ENCODE data around the gene GOLPH3L.
"Not testable (repeated sequence)": the region's sequence is repeated elsewhere in the genome, so short reads cannot be mapped to it uniquely, and the experiment has no call there.

GOLPH3L gene

DNA sequence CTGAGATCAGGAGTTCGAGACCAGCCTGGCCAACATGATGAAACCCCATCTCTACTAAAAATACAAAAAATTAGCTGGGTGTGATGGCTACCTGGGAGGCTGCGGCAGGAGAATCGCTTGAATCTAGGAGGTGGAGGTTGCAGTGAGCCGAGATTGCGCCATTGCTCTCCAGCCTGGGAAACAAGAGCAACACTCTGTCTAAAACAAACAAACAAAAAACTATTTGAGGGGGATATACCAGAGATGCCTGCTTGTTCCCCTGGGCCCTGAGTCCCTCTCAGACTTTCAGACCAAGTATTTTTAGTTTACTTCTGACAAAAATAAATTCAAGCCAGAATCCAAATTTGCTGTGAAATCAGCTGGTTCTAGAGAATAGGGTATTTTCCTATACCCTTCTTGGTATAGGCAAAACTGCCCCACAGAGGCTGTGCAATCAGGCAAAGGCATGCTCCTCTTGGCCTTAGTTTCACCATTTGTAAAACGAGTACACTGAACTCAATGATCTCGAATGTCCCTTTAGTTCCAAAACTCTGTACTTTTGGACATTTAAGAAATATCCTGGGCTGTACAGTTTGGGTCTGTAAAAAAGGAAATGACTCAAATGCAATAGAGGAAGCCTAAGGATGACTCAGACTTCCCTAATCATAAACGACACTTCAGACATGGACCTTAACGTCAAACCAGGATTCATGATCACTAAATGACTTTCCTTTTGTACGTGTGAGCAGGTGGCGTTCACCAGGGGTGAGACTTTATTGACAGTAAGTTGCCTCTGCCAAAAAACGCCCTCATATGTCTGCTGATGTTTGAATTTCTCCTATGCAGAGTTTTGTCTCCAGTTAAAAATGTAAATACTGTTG lies 83.7 kb downstream of the GOLPH3L start:
- DNase-seq, result peak in 2 of 3 experiments; percentile 24 to 60

GRCh38 chr1:150612014-150612345 lies 85.0 kb downstream of the GOLPH3L start:
- no peak for DNase-seq

DNA sequence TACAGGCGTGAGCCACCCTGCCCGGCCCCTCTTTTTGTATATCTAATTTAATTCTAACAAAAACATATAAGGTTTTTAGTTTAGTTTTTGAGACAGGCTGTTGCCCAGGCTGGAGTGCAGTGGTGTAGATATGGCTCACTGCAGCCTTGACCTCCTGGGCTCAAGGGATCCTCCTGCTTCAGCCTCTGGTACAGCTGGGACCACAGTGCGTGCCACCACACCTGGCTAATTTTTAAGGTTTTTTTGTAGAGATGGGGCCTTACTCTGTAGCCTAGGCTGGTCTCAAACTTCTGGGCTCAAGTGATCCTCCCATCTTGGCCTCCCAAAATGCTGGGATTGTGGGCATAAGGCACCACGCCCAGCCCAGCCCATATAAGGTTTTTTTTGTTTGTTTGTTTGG lies 86.4 kb downstream of the GOLPH3L start:
- DNase-seq, result no peak

DNA sequence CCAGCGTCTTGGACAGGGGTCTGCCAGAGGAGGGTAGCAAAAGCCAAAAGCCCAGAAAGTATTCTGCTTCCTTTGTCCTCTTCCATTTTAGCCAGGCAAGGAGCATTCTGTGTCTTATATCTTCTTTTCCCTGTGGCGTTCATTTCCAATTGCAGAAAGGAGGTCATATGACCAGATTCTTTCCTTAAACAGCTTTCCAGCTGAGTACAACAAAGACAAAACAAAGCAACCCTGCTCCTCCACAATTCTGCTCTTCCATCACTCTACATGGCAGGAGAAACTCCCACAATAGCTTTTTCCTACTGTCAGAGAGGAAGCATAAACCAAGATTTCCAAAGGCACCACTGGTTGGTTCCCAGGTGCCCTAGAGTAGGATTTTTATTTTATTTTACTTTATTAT lies 87.2 kb downstream of the GOLPH3L start:
- DNase-seq, result no peak

GRCh38 chr1:150606463-150607142 lies 90.4 kb downstream of the GOLPH3L start:
- no peak for DNase-seq

DNA sequence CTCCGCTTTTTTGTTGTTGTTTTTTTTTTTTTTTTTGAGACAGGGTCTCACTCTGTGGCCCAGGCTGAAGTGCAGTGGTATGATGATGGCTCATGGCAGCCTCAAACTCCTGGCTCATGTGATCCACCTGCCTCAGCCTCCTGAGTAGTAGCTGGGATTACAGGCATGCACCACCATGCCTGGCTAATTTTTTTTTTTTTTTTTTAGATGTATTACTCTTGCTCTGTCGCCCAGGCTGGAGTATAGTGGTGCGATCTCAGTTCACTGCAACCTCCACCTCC lies 91.6 kb downstream of the GOLPH3L start:
- DNase-seq, result not testable (repeated sequence)

- DNase-seq, result no peak
These were observed 92.7 kb downstream of the GOLPH3L start for GRCh38 chr1:150604226-150604588.

GRCh38 chr1:150603711-150604110 lies 93.2 kb downstream of the GOLPH3L start:
- no peak for DNase-seq

GRCh38 chr1:150602372-150602771 lies 94.6 kb downstream of the GOLPH3L start:
- DNase-seq, result not testable (repeated sequence)

- DNase-seq, result no peak
These were observed 95.4 kb downstream of the GOLPH3L start for GRCh38 chr1:150601540-150601939.

GRCh38 chr1:150598346-150598745 lies 98.6 kb downstream of the GOLPH3L start:
- not testable (repeated sequence) for DNase-seq

DNA sequence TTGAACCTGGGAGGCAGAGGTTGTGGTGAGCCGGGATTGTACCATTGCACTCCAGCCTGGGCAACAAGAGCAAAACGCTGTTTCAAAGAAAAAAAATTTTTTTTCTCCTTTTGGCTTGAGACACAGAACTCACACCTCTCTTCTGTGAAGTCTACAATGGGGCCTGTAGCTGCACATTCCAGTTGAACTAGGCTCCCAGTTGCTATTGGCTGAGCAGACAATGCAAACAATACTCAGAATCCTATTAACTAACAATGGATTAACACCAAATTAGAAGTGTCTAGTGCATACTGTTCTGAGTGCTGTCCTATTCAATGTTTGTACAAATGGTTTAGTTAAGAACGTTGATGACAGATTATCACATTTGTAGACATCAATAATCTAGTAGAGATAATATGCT lies 100.0 kb downstream of the GOLPH3L start:
- no peak for DNase-seq
